H1 (cell line): ENCODE results near the gene TEX2. TPM values are rescaled to one million over a fixed set of nuclear protein-coding genes. Genes with fewer than 3 reads are reported as not detected.

Experiments used
- ASH2L ChIP-seq: fragments of 200-600, 300-600 bp; sonication (generic); IDR thresholded peaks from one replicate; pipeline ENCODE4 v1.7.1; 2017; ENCODE audit warnings: low read length
- CBX5 ChIP-seq: fragments of 300-800, 300-1000 bp; sonication (generic); IDR thresholded peaks from 2 replicates; pipeline ENCODE4 v1.7.1; 2016; ENCODE audit warnings: antibody characterized with exemption, low read length, low read depth
- CEBPB ChIP-seq: IDR thresholded peaks from 2 replicates; pipeline ENCODE4 v1.6.1; 2012; ENCODE audit warnings: low read depth, low read length
- CHD7 ChIP-seq: fragments of 300-600 bp; sonication (generic); IDR thresholded peaks from 2 replicates; pipeline ENCODE4 v1.7.1; 2012; ENCODE audit warnings: low read length, moderate library complexity, mild to moderate bottlenecking, inconsistent platforms; ENCODE audit not compliant: insufficient replicate concordance
- CTBP2 ChIP-seq: IDR thresholded peaks from 2 replicates; pipeline ENCODE4 v1.7.0; 2011; ENCODE audit warnings: borderline replicate concordance, mild to moderate bottlenecking, moderate library complexity, mixed read lengths, low read length; ENCODE audit not compliant: insufficient read depth, insufficient read length
- E2F6 ChIP-seq: IDR thresholded peaks from 2 replicates; pipeline ENCODE4 v1.6.1; 2012; ENCODE audit warnings: inconsistent platforms
- EP300 ChIP-seq, 2 experiments: IDR thresholded peaks; 1 replicate in 1 of 2; 2 replicates in 1 of 2; pipeline ENCODE4 v1.6.1; 2011 to 2012; ENCODE audit warnings: low read depth in 2 of 2, low read length in 2 of 2, mild to moderate bottlenecking in 2 of 2, borderline replicate concordance in 1 of 2, inconsistent platforms in 1 of 2, moderate library complexity in 1 of 2
- POLR2A ChIP-seq, 2 experiments: IDR thresholded peaks; 1 replicate in 1 of 2; 2 replicates in 1 of 2; pipeline ENCODE4 v1.6.1; 2011; ENCODE audit warnings: low read depth in 2 of 2, low read length in 2 of 2, mild to moderate bottlenecking in 2 of 2; ENCODE audit errors: control extremely low read depth in 1 of 2
- RBBP5 ChIP-seq: IDR thresholded peaks from 2 replicates; pipeline ENCODE4 v1.7.1; 2012; ENCODE audit warnings: low read depth, mild to moderate bottlenecking, inconsistent platforms, low read length, moderate library complexity, borderline replicate concordance
- SP4 ChIP-seq: IDR thresholded peaks from 2 replicates; pipeline ENCODE4 v1.6.1; 2012; ENCODE audit warnings: low read length, inconsistent platforms
- SUZ12 ChIP-seq: fragments of 200-600 bp; sonication (generic); IDR thresholded peaks from 2 replicates; pipeline ENCODE4 v1.6.1; 2012; ENCODE audit warnings: mild to moderate bottlenecking, inconsistent platforms, low read length, moderate library complexity, mixed read lengths
- TCF12 ChIP-seq: IDR thresholded peaks from 2 replicates; pipeline ENCODE4 v1.6.1; 2011; ENCODE audit warnings: low read depth, mild to moderate bottlenecking, low read length
- polyA plus RNA-seq, 7 experiments: library from polyadenylated mRNA; depleted of rRNA in 3 of 7; stranded (reverse) in 5 of 7; unstranded in 2 of 7; fragments of >200 nt in 5 of 7; fragments of 200-250 nt in 2 of 7; gene quantifications; 1 replicate in 5 of 7; 2 replicates in 1 of 7; 4 replicates in 1 of 7; pipeline versions ENCODE4 v1.2.1 to v1.2.3, GENCODE V29; 2011 to 2013; ENCODE audit warnings: missing spikeins in 2 of 7, mixed read lengths in 2 of 7
- total RNA-seq: library from RNA; stranded (reverse); fragmentation: NEBNext Ultra II Directional; extraction: Animal tissue kit (Norgen Biotek cat#: 25700); gene quantifications from 2 replicates; pipeline ENCODE4 v1.2.1, GENCODE V29; 2021

The TEX2 gene
- total and polyA plus RNA-seq, 2 of the 8 experiments (the other 6 are each of a cell fraction or from before 2014, with no cell fraction given) = 6.1 to 15.6 TPM

GRCh38 chr17:64129515-64129764 lies 133.6 kb downstream of the TEX2 start (continued):
- TF ChIP-seq CHD7 (no peak), RBBP5 (peak; percentile 54; the same call in 1 of the 2 replicates), CBX5 (no peak), ASH2L (peak; percentile 23), SUZ12 (0 out of 2 replicates have a peak, but pooled peaks have one; percentile 44), EP300 (IDR thresholded peaks at IDR 0.05; ENCODE audit: borderline replicate concordance in 1 of 2, low read depth in 2 of 2, low read length in 2 of 2) (no peak), E2F6 (no peak), CEBPB (no peak), TCF12 (no peak), SP4 (no peak), POLR2A (IDR thresholded peaks at IDR 0.05; ENCODE audit: control extremely low read depth in 1 of 2, low read depth in 2 of 2, low read length in 2 of 2) (no peak), CTBP2 (no peak)
